Osteoblast (primary cell): ENCODE data around the gene METAP1D. TPM values are rescaled to one million over a fixed set of nuclear protein-coding genes. Genes with fewer than 3 reads are reported as not detected.
"Not testable (repeated sequence)": the region's sequence is repeated elsewhere in the genome, so short reads cannot be mapped to it uniquely, and the experiment has no call there.

Experiments
- DNase-seq: peaks from one replicate; pipeline ENCODE4 v3.0.0; 2011; ENCODE audit warnings: low spot score, mixed read lengths; ENCODE audit not compliant: insufficient read length; ENCODE audit errors: missing footprints
- H2AFZ ChIP-seq: 2 replicates; pipeline ENCODE4 v1.6.0; 2011; ENCODE audit warnings: mild to moderate bottlenecking, low read length
- H3K27ac ChIP-seq: 2 replicates; pipeline ENCODE4 v1.5.1; 2011; ENCODE audit warnings: mild to moderate bottlenecking, low read depth, low read length, moderate library complexity
- H3K27me3 ChIP-seq: 2 replicates; pipeline ENCODE4 v1.6.0; 2012; ENCODE audit warnings: mild to moderate bottlenecking, control low read depth, inconsistent platforms, low read length, moderate library complexity; ENCODE audit not compliant: insufficient read depth
- H3K36me3 ChIP-seq: 2 replicates; pipeline ENCODE4 v1.5.1; 2011; ENCODE audit warnings: mild to moderate bottlenecking, low read length, control low read depth, moderate library complexity; ENCODE audit not compliant: insufficient read depth
- H3K4me1 ChIP-seq: 2 replicates; pipeline ENCODE4 v1.5.1; 2011; ENCODE audit warnings: mild to moderate bottlenecking, low read length, control low read depth, moderate library complexity; ENCODE audit not compliant: insufficient read depth
- H3K4me2 ChIP-seq: 2 replicates; pipeline ENCODE4 v1.6.0; 2011; ENCODE audit warnings: mild to moderate bottlenecking, low read length; ENCODE audit not compliant: insufficient read depth
- H3K4me3 ChIP-seq: fragments of 200-600 bp; sonication (generic); 3 replicates; pipeline ENCODE4 v1.5.1; 2012; ENCODE audit warnings: mild to moderate bottlenecking, low read length, inconsistent platforms; ENCODE audit not compliant: insufficient read depth
- H3K79me2 ChIP-seq: 2 replicates; pipeline ENCODE4 v1.6.0; 2012; ENCODE audit warnings: mild to moderate bottlenecking, low read length, control low read depth, inconsistent platforms; ENCODE audit not compliant: insufficient read depth
- H3K9me3 ChIP-seq: 2 replicates; pipeline ENCODE4 v1.5.1; 2011; ENCODE audit warnings: low read depth, low read length, control low read depth
- H4K20me1 ChIP-seq: 2 replicates; pipeline ENCODE4 v1.6.0; 2012; ENCODE audit warnings: mild to moderate bottlenecking, low read length, control low read depth; ENCODE audit not compliant: insufficient read depth
- CTCF ChIP-seq: IDR thresholded peaks from 2 replicates; pipeline ENCODE4 v1.5.1; 2011; ENCODE audit warnings: mild to moderate bottlenecking, low read depth, low read length, moderate library complexity; ENCODE audit errors: extremely low read depth
- total RNA-seq: library from RNA; depleted of rRNA; stranded (reverse); fragments of >200 nt; gene quantifications from 2 replicates; pipeline ENCODE4 v1.2.3, GENCODE V29; 2012

The METAP1D gene
- total RNA-seq, 1 donor = 11.2 TPM

- Histone ChIP-seq H3K79me2 (peaks cover 2% of the 10 kb centered on the region), H3K27ac (no peak overlapping the region), H3K27me3 (no peaks in the 10 kb centered on the region), H4K20me1 (no peaks in the 10 kb centered on the region), H3K9me3 (no peaks in the 10 kb centered on the region), H3K4me2 (no peak overlapping the region), H3K4me1 (no peaks in the 10 kb centered on the region), H3K36me3 (peaks cover 32% of the 10 kb centered on the region), H3K4me3 (no peak overlapping the region), H2AFZ (no peak overlapping the region)
- no peak for TF ChIP-seq CTCF
- DNase-seq = no peak
Measured at GRCh38 chr2:171979103-171979502, 20.6 kb upstream of the METAP1D start.

GRCh38 chr2:171983924-171984323 is 15.8 kb upstream of the METAP1D start:
- H3K36me3 ChIP-seq = peaks cover 24% of the 10 kb centered on the region
- H4K20me1 ChIP-seq, DNase-seq, H3K4me1 ChIP-seq, H3K79me2 ChIP-seq, H3K9me3 ChIP-seq, H2AFZ ChIP-seq, H3K27ac ChIP-seq, H3K27me3 ChIP-seq, H3K4me3 ChIP-seq, H3K4me2 ChIP-seq: not testable (repeated sequence)

DNA sequence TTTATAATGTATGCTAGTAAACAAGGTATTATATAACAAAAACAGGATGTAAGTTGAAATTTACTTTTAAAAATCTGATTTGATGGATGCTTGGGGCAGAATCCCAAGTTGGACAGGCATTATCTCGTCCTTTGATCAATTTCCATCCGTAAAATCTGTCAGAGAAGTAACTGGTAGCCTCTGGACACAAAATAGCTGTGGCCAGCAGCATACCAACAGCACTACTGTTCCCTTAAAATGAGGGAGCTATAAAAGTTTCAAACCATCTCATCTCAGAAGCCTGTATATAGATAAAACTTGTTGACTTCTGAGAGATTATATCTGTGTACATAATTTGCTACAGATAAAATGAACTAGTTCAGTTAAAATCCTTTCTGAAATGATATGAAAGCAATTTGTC is 14.7 kb upstream of the METAP1D start:
- Histone ChIP-seq H3K27me3 (no peaks in the 10 kb centered on the region), H3K4me3 (no peak overlapping the region), H4K20me1 (no peaks in the 10 kb centered on the region), H3K9me3 (no peaks in the 10 kb centered on the region), H3K4me1 (no peaks in the 10 kb centered on the region), H3K27ac (no peak overlapping the region), H3K79me2 (no peaks in the 10 kb centered on the region), H3K4me2 (no peak overlapping the region), H2AFZ (no peak overlapping the region), H3K36me3 (peaks cover 14% of the 10 kb centered on the region)
- no peak for TF ChIP-seq CTCF
- DNase-seq = peak; percentile 67

DNA sequence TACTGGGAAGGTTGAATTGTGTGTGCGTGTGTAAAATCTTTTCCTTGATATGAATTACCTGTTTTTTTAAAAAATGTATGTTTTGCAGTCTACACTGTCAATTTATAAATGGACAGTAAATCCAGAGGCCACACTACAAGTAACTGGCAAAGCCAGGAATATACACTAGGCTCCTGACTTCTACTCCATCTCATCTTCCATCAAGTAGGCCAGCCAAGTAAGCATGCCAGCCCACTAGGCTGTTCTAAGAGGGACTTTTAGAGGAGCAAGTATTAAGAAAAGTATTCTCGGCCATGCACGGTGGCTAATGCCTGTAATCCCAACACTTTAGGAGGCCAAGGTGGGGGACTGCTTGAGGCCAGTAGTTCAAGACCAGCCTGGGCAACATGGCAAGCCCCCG is 13.0 kb upstream of the METAP1D start:
- peaks cover 11% of the 10 kb centered on the region for H3K36me3 ChIP-seq
- peak; percentile 38 for DNase-seq

More for the DNA sequence above, 13.0 kb upstream of the METAP1D start:
- no peak for TF ChIP-seq CTCF
- H3K4me3 ChIP-seq = no peak overlapping the region
- H3K79me2 ChIP-seq = no peaks in the 10 kb centered on the region
- H2AFZ ChIP-seq = no peak overlapping the region
- H3K9me3 ChIP-seq = no peaks in the 10 kb centered on the region
- no peak overlapping the region for H3K4me2 ChIP-seq
- H3K4me1 ChIP-seq = no peaks in the 10 kb centered on the region
- H3K27me3 ChIP-seq = no peaks in the 10 kb centered on the region
- H4K20me1 ChIP-seq = no peaks in the 10 kb centered on the region
- no peak overlapping the region for H3K27ac ChIP-seq
